GM19395 (cell line): ENCODE results near the gene RAB32.

Experiments used
- ATAC-seq: cut with Tn5 transposase; IDR thresholded peaks from one replicate; pipeline ENCODE4 v1.9.1; 2021; ENCODE audit warnings: mild to moderate bottlenecking, moderate library complexity; ENCODE audit not compliant: unreplicated experiment

RAB32 gene

GRCh38 chr6:146581968-146582367, 38.3 kb downstream of the RAB32 start:
- ATAC-seq, result no peak

GRCh38 chr6:146582857-146583256, 39.2 kb downstream of the RAB32 start:
- no peak for ATAC-seq

GRCh38 chr6:146583966-146584365, 40.3 kb downstream of the RAB32 start:
- ATAC-seq, result no peak

GRCh38 chr6:146587459-146587858, 43.8 kb downstream of the RAB32 start:
- no peak for ATAC-seq

- no peak for ATAC-seq
Observed at GRCh38 chr6:146590492-146590891, 46.9 kb downstream of the RAB32 start.

- no peak for ATAC-seq
Observed at GRCh38 chr6:146592451-146592850, 48.8 kb downstream of the RAB32 start.

- ATAC-seq, result no peak
Observed at GRCh38 chr6:146593986-146594385, 50.4 kb downstream of the RAB32 start.

- ATAC-seq, result no peak
Observed at GRCh38 chr6:146594495-146594894, 50.9 kb downstream of the RAB32 start.

- no peak for ATAC-seq
Observed at GRCh38 chr6:146595972-146596731, 52.5 kb downstream of the RAB32 start.

- no peak for ATAC-seq
Observed at GRCh38 chr6:146598772-146599405, 55.3 kb downstream of the RAB32 start, which contains the start of gene ADGB. TSS of gene ADGB (plus strand) at chr6:146598972. CDS start at chr6:146599041, 69 bp downstream.

- no peak for ATAC-seq
Observed at GRCh38 chr6:146601352-146601751, 57.7 kb downstream of the RAB32 start.

GRCh38 chr6:146602526-146602925, 58.9 kb downstream of the RAB32 start:
- ATAC-seq, result no peak
